Activated naive CD8-positive, alpha-beta T cell (primary cell): Measurements from ENCODE around the gene CIAO1.
"Not testable (repeated sequence)": the region's sequence is repeated elsewhere in the genome, so short reads cannot be mapped to it uniquely, and the experiment has no call there.

Source experiments
- H3K27ac Mint-ChIP-seq: one replicate; pipeline ENCODE4 v1.8.0; 2021; ENCODE audit warnings: mixed read lengths
- H3K27me3 Mint-ChIP-seq: one replicate; pipeline ENCODE4 v1.8.0; 2021; ENCODE audit warnings: mixed read lengths
- H3K36me3 Mint-ChIP-seq: one replicate; pipeline ENCODE4 v1.8.0; 2021; ENCODE audit warnings: mixed read lengths
- H3K4me1 Mint-ChIP-seq: one replicate; pipeline ENCODE4 v1.8.0; 2021; ENCODE audit warnings: low read depth, mixed read lengths
- H3K4me3 Mint-ChIP-seq: one replicate; pipeline ENCODE4 v1.8.0; 2021; ENCODE audit warnings: mild to moderate bottlenecking, mixed read lengths
- H3K9me3 Mint-ChIP-seq: one replicate; pipeline ENCODE4 v1.8.0; 2021; ENCODE audit warnings: low read depth, mixed read lengths

The CIAO1 gene

GRCh38 chr2:96265840-96266679, at the start of gene CIAO1, which contains the start of gene TMEM127:
TSS of gene CIAO1 (plus strand) at chr2:96266225. CDS start at chr2:96266351, 126 bp downstream.
TSS of gene TMEM127 (minus strand) at chr2:96265997. CDS start at chr2:96265381, 616 bp downstream.
- H3K27ac Mint-ChIP-seq, result peak within 1 kb of the TSS; percentile 95
- H3K4me3 Mint-ChIP-seq, result peak within 1 kb of the TSS; percentile 97
- H3K9me3 Mint-ChIP-seq, result no peaks in the 10 kb centered on the region
- no peaks in the 10 kb centered on the region for H3K27me3 Mint-ChIP-seq
- peaks cover 11% of the 10 kb centered on the region for H3K36me3 Mint-ChIP-seq
- peaks cover 50% of the 10 kb centered on the region for H3K4me1 Mint-ChIP-seq

DNA sequence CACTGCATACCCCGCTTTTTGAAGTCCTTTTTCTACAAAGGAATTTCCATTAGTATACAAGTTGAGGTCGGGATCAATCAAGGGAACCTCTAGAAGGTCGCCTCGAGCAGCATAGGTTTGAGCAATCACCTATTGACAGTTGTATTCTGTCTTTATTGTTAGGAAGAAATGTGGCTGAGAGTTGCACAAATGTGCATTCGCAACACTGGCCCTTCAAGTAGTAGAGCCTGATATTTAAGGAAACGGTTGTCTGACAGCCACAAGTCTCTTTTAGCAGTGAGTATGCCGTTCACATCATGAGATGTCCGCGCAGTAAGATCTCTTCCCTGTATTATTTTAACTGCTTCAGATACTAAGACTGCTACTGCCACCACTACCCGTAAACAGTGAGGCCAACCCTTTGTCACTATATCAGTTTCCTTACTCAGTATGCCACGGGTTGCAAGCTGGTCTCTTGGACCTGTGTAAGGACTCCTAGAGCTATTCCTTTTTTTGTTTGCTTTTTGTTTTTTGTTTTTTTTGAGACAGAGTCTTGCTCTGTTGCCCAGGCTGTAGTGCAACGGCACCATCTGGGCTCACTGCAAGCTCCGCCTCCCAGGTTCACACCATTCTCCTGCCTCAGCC, 47.4 kb upstream of the CIAO1 start:
- H3K4me3 Mint-ChIP-seq, result no peak overlapping the region
- no peaks in the 10 kb centered on the region for H3K27me3 Mint-ChIP-seq
- H3K9me3 Mint-ChIP-seq, result no peaks in the 10 kb centered on the region
- H3K4me1 Mint-ChIP-seq, result peaks cover under 1% of the 10 kb centered on the region
- H3K27ac Mint-ChIP-seq, result no peak overlapping the region
- H3K36me3 Mint-ChIP-seq, result peaks cover 2% of the 10 kb centered on the region

GRCh38 chr2:96219959-96220358, 46.1 kb upstream of the CIAO1 start:
- not testable (repeated sequence) for H3K27ac Mint-ChIP-seq, H3K9me3 Mint-ChIP-seq

DNA sequence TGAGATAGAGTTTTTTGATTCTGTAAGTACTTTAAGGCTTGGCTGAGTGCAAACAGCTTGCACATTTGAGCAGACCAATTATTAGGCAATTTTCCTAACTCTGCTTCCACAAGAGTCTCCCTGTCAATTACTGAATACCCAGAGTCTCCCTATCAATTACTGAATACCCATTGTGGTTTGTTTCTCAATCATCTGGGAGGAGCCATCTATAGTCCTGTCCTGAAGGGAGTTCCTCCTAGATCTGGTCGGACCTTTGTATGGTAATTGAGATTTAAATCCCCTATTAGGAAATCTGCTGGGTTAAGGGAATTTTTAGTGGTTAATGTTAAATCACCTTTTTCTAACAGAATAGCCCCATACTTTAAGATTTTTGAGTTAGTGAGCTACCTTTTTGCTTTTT, 44.9 kb upstream of the CIAO1 start:
- H3K4me3 Mint-ChIP-seq, H3K36me3 Mint-ChIP-seq, H3K27ac Mint-ChIP-seq, H3K9me3 Mint-ChIP-seq, H3K4me1 Mint-ChIP-seq, H3K27me3 Mint-ChIP-seq: not testable (repeated sequence)

More at GRCh38 chr2:96219959-96220358, 46.1 kb upstream of the CIAO1 start:
- not testable (repeated sequence) for H3K27me3 Mint-ChIP-seq, H3K36me3 Mint-ChIP-seq, H3K4me3 Mint-ChIP-seq, H3K4me1 Mint-ChIP-seq

DNA sequence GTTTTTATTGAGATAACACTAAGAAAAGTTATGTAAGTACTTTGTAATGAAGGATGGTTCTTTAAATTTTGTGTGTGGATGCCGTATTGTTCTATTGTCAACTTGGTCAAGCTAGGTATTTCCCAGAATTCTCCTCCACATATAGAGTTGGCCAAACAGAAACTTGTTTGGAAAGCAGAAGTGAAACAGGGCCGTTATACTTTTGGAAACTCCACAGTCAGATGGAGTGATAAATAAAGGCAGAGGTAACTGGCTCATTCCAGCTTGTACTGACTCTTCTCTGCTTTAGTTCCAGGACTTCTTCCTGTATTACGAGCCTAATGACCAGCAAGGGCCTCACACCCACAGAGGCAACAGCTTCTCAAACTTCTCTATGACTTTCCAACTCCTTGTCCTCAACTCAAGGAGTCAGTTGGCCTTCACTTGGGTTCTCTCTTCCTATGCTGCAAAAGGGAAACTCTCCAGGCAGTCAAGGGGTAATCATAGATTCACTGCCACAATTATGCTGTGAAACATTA, 41.0 kb upstream of the CIAO1 start:
- Mint-ChIP-seq H3K9me3 (no peaks in the 10 kb centered on the region), H3K4me1 (peaks cover 4% of the 10 kb centered on the region), H3K27me3 (no peaks in the 10 kb centered on the region), H3K4me3 (no peak overlapping the region), H3K27ac (peak overlapping the region; percentile 34), H3K36me3 (peaks cover 5% of the 10 kb centered on the region)

DNA sequence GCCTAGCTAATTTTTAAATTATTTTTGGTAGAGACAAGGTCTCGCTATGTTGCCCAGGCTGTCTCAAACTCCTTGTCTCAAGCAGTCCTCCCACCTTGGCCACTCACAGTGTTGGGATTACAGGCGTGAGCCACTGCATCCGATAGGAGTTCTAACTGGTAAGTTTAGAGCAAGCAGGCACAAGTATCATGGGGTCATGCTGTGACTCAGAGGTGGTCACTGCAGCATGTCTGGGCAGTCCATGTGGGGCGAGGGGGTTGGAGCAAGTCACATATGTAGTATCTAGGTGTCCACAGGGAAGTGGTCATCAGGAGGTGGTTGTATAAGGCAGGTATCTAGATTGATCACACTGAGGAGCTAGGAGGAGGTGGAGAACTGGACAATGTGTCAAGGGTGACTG, 34.7 kb upstream of the CIAO1 start:
- H3K27ac Mint-ChIP-seq, result no peak overlapping the region
- H3K4me1 Mint-ChIP-seq, result no peaks in the 10 kb centered on the region
- no peaks in the 10 kb centered on the region for H3K27me3 Mint-ChIP-seq
- no peaks in the 10 kb centered on the region for H3K9me3 Mint-ChIP-seq
- no peak overlapping the region for H3K4me3 Mint-ChIP-seq
- H3K36me3 Mint-ChIP-seq, result peaks cover 13% of the 10 kb centered on the region

GRCh38 chr2:96233436-96233835, 32.6 kb upstream of the CIAO1 start:
- H3K27me3 Mint-ChIP-seq, result no peaks in the 10 kb centered on the region
- no peaks in the 10 kb centered on the region for H3K4me1 Mint-ChIP-seq
- no peaks in the 10 kb centered on the region for H3K9me3 Mint-ChIP-seq
- H3K27ac Mint-ChIP-seq, result no peak overlapping the region
- H3K36me3 Mint-ChIP-seq, result peaks cover 15% of the 10 kb centered on the region
- no peak overlapping the region for H3K4me3 Mint-ChIP-seq

GRCh38 chr2:96233880-96234316, 32.1 kb upstream of the CIAO1 start:
- Mint-ChIP-seq H3K4me1 (no peaks in the 10 kb centered on the region), H3K27ac (no peak overlapping the region), H3K9me3 (no peaks in the 10 kb centered on the region), H3K4me3 (no peak overlapping the region), H3K36me3 (peaks cover 14% of the 10 kb centered on the region), H3K27me3 (no peaks in the 10 kb centered on the region)

DNA sequence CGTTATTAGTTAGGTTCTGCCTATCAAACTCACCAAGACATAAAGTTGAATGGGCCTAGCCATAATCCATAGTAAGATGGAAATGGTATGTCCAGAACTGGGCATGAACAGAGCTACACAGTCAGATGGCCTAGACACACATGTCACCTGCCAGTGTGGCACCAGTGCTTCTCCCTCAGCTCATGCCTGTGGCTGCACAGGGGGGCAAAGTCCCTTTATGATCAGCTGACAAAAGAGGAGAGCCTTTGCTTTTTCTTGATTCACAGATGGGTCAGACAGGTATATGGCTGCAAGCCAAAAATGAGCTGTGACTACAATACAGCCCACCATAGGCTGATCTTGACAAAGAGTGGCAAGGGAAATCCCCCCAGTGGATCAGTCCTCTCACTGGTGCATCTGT, 29.1 kb upstream of the CIAO1 start:
- H3K27me3 Mint-ChIP-seq, result no peaks in the 10 kb centered on the region
- H3K4me1 Mint-ChIP-seq, result peaks cover 14% of the 10 kb centered on the region
- peaks cover 8% of the 10 kb centered on the region for H3K36me3 Mint-ChIP-seq
- H3K27ac Mint-ChIP-seq, result no peak overlapping the region
- no peaks in the 10 kb centered on the region for H3K9me3 Mint-ChIP-seq
- no peak overlapping the region for H3K4me3 Mint-ChIP-seq

DNA sequence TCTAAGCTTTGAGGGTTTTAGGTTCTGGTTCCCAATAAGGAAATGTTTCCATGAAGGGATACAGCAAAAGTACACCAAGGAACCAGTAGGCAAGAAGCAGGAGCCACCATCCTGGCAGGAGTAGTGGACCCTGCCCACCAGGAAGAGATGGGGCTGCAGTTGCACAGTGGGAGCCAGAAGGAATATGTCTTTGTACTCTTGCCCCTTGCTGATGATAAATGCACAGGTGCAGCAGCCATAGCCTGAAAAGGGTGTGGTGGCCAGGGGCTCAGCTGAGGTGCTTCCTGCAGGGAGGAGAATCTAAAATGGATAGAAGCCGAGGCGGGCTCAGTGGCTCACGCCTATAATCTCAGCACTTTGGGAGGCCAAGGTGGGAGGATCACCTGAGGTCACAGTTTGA, 27.8 kb upstream of the CIAO1 start:
- H3K27ac Mint-ChIP-seq, result no peak overlapping the region
- no peak overlapping the region for H3K4me3 Mint-ChIP-seq
- peaks cover 28% of the 10 kb centered on the region for H3K4me1 Mint-ChIP-seq
- no peaks in the 10 kb centered on the region for H3K27me3 Mint-ChIP-seq
- H3K9me3 Mint-ChIP-seq, result no peaks in the 10 kb centered on the region
- peaks cover 8% of the 10 kb centered on the region for H3K36me3 Mint-ChIP-seq

DNA sequence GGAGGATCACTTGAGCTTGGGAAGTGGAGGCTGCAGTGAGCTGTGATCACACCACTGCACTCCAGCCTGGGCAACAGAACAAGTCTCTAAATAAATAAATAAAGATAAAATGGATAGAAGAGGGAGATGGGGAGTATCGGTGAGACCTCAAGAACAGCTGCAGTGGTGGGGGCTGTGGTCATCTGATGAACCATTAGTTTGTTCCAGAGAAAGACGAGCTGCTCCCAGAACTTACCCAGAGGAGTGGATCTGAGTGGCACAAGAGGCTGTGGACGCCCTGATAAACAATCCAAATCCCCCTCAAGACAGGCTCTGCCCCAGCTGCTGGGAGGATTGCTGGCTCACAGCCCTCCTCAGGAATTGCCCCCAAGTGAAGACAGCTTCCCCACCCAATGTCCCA, 26.9 kb upstream of the CIAO1 start:
- no peak overlapping the region for H3K4me3 Mint-ChIP-seq
- H3K36me3 Mint-ChIP-seq, result peaks cover 8% of the 10 kb centered on the region
- no peak overlapping the region for H3K27ac Mint-ChIP-seq
- H3K9me3 Mint-ChIP-seq, result no peaks in the 10 kb centered on the region
- H3K4me1 Mint-ChIP-seq, result peaks cover 28% of the 10 kb centered on the region
- H3K27me3 Mint-ChIP-seq, result no peaks in the 10 kb centered on the region

DNA sequence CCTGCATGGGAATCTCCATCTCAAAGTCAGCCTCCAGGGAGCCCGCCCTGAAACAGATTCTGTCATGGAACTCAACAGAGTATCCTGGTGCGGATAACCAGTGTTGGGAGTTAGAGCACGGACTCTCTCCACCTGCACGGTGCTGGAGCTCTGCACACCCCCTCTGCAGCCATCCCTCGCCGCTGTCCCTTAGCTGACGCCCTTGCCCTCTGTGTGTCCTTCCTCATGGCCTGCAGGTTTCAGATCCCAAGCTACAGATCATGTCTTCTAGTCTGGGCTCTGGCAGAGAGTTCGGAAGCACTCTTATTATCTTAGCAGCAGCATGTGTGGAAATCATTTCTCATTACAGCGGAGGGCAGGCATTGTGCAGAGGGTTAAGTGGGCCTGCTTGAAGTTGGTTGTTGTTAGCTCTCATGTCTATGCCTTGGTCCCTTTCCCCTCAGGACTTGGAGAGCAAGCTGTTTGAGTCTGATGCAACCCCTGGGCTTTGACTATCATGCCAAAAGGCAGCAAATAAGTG, 26.2 kb upstream of the CIAO1 start:
- no peak overlapping the region for H3K27ac Mint-ChIP-seq
- peaks cover 30% of the 10 kb centered on the region for H3K4me1 Mint-ChIP-seq

DNA sequence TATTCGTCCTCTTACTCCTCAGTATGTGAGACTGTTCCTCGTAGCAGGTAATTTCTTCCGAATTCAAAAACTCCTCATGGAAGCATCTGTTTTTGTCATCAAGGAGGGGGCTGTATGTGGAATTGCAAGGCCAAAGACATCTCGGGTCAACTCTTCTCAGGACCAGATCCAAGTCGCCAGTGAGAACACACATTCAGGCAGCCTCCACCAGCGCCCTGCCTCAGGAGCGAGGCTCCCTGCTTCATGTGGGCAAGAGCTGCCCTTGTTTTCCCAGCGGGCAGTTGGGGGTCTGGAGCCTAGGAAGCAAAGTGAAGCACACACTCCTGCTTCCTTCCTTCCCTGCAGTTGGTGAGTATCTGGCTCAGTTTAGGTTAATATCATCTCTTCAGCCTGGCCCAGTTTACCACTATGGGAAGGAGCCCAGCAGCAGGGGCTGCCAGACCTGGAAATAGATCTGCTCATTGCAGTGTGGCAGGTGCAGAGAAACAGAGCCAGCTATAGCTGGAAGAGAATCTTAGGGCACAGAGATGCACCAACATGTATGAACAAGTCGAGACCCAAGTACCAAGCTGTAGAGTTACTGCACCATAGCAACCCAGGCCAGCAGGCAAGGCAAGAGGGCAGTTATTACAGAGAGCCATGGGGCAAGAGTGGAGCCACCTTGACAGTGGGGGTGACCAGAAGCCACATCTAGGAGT, 25.5 kb upstream of the CIAO1 start:
- Mint-ChIP-seq H3K27ac (peak overlapping the region; percentile 76), H3K4me1 (peaks cover 34% of the 10 kb centered on the region), H3K9me3 (no peaks in the 10 kb centered on the region), H3K4me3 (no peak overlapping the region), H3K36me3 (peaks cover 8% of the 10 kb centered on the region), H3K27me3 (no peaks in the 10 kb centered on the region)

More for the DNA sequence above, 26.2 kb upstream of the CIAO1 start:
- H3K27me3 Mint-ChIP-seq, result no peaks in the 10 kb centered on the region
- no peaks in the 10 kb centered on the region for H3K9me3 Mint-ChIP-seq
- H3K4me3 Mint-ChIP-seq, result no peak overlapping the region
- peaks cover 8% of the 10 kb centered on the region for H3K36me3 Mint-ChIP-seq

GRCh38 chr2:96241227-96241626, 24.8 kb upstream of the CIAO1 start:
- peak overlapping the region; percentile 92 for H3K27ac Mint-ChIP-seq
- H3K4me3 Mint-ChIP-seq, result peak overlapping the region; percentile 20
- peaks cover 6% of the 10 kb centered on the region for H3K36me3 Mint-ChIP-seq
- peaks cover 41% of the 10 kb centered on the region for H3K4me1 Mint-ChIP-seq
- no peaks in the 10 kb centered on the region for H3K27me3 Mint-ChIP-seq
- H3K9me3 Mint-ChIP-seq, result no peaks in the 10 kb centered on the region
